CD4-positive, CD25-positive, alpha-beta regulatory T cell (primary cell): Measurements from ENCODE around the gene MACROD2. TPM values are rescaled to one million over a fixed set of nuclear protein-coding genes. Genes with fewer than 3 reads are reported as not detected.

ENCODE experiments used
- ATAC-seq, 2 donors: fragments of 150-1000 bp; cut with Tn5 transposase; one replicate each; pipeline ENCODE4 v1.10.0; 2021; ENCODE audit warnings: low read depth in 2 of 2, moderate number of reproducible peaks in 2 of 2, moderate library complexity in 1 of 2
- DNase-seq, 3 donors: peaks; one replicate each; pipeline versions ENCODE4 v3.0.0 to v3.0.0-alpha.2; 2012 to 2022; ENCODE audit warnings: mixed read lengths in 1 of 3
- H3K27ac ChIP-seq: one replicate; pipeline ENCODE4 v1.7.0; 2013; ENCODE audit warnings: mild to moderate bottlenecking, low read length; ENCODE audit not compliant: insufficient read depth, poor library complexity, severe bottlenecking
- H3K27me3 ChIP-seq: one replicate; pipeline ENCODE4 v1.7.0; 2013; ENCODE audit warnings: low read length; ENCODE audit not compliant: control insufficient read depth, insufficient read depth
- H3K36me3 ChIP-seq: one replicate; pipeline ENCODE4 v1.7.0; 2013; ENCODE audit warnings: mild to moderate bottlenecking, low read length, moderate library complexity; ENCODE audit not compliant: control insufficient read depth, insufficient read depth
- H3K4me1 ChIP-seq: 2 replicates; pipeline ENCODE4 v1.7.0; 2013; ENCODE audit warnings: mild to moderate bottlenecking, low read length; ENCODE audit not compliant: insufficient read depth, control insufficient read depth, poor library complexity, severe bottlenecking
- H3K4me3 ChIP-seq: one replicate; pipeline ENCODE4 v1.7.0; 2013; ENCODE audit warnings: low read depth, mild to moderate bottlenecking, low read length, moderate library complexity
- H3K9me3 ChIP-seq, 2 experiments: 1 replicate in 1 of 2; 2 replicates in 1 of 2; pipeline ENCODE4 v1.7.0; 2013; ENCODE audit warnings: low read length in 2 of 2, mild to moderate bottlenecking in 1 of 2, moderate library complexity in 1 of 2; ENCODE audit not compliant: control insufficient read depth in 2 of 2
- H3K27ac Mint-ChIP-seq, 3 donors: one replicate each; pipeline ENCODE4 v1.8.0; 2020 to 2022; ENCODE audit warnings: mild to moderate bottlenecking in 3 of 3, mixed read lengths in 3 of 3, moderate library complexity in 2 of 3
- H3K27me3 Mint-ChIP-seq: one replicate; pipeline ENCODE4 v1.8.0; 2022; ENCODE audit warnings: mild to moderate bottlenecking, mixed read lengths
- H3K36me3 Mint-ChIP-seq: one replicate; pipeline ENCODE4 v1.8.0; 2020; ENCODE audit warnings: mixed read lengths
- H3K4me1 Mint-ChIP-seq, 4 donors: one replicate each; pipeline ENCODE4 v1.8.0; 2020 to 2022; ENCODE audit warnings: mixed read lengths in 4 of 4, mild to moderate bottlenecking in 1 of 4
- H3K4me3 Mint-ChIP-seq, 4 donors: one replicate each; pipeline ENCODE4 v1.8.0; 2020 to 2022; ENCODE audit warnings: mild to moderate bottlenecking in 4 of 4, mixed read lengths in 4 of 4, moderate library complexity in 3 of 4
- H3K9me3 Mint-ChIP-seq, 7 donors: one replicate each; pipeline ENCODE4 v1.8.0; 2020 to 2022; ENCODE audit warnings: mixed read lengths in 7 of 7, mild to moderate bottlenecking in 3 of 7, moderate library complexity in 2 of 7
- polyA plus RNA-seq, 4 donors: library from polyadenylated mRNA; unstranded; fragments of 300-500 nt; fragmentation: Illumina TruSeq; gene quantifications; one replicate each; pipeline ENCODE4 v1.2.3, GENCODE V29; 2021
- total RNA-seq: library from RNA; stranded (reverse); gene quantifications from one replicate; pipeline ENCODE4 v1.2.3, GENCODE V29; 2022

MACROD2 gene
- total and polyA plus RNA-seq, 5 donors from 2014 or later = 1.4 TPM; not detected in 4

DNA sequence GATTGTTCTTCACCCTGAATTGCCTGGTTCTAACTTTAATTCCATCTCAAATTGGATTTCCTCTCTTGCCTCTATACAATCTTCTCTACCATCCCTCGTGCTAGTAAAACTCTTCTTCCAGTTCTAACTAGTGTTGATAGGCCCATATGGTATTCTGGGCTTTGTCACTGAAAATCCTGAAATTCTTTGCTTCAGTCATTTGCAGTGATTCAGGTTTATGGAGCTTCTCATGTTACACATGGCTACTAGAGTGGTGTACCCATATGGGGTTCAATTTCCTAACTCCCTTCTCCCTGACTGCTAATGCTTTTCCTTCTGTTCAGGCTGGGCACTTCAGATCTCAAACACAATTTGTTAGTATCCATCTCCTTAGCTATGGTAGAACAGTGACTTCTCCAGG is 1621.3 kb downstream of the MACROD2 start:
- Histone ChIP-seq H3K4me3 (no peak overlapping the region), H3K9me3 (no peaks in the 10 kb centered on the region), H3K27ac (no peak overlapping the region), H3K4me1 (no peaks in the 10 kb centered on the region), H3K27me3 (no peaks in the 10 kb centered on the region), H3K36me3 (no peaks in the 10 kb centered on the region)
- no peaks in the 10 kb centered on the region for H3K27me3 Mint-ChIP-seq
- DNase-seq (no peak), ATAC-seq (no peak)
- H3K27ac Mint-ChIP-seq = no peak overlapping the region
- peaks cover 0 to 37% (median 6%) of the 10 kb centered on the region in 7 donors for H3K9me3 Mint-ChIP-seq
- no peak overlapping the region for H3K4me3 Mint-ChIP-seq
- no peaks in the 10 kb centered on the region for H3K4me1 Mint-ChIP-seq
- H3K36me3 Mint-ChIP-seq = no peaks in the 10 kb centered on the region

GRCh38 chr20:15618110-15618509 is 1622.8 kb downstream of the MACROD2 start:
- Histone ChIP-seq H3K27me3 (no peaks in the 10 kb centered on the region), H3K27ac (no peak overlapping the region), H3K36me3 (no peaks in the 10 kb centered on the region), H3K4me1 (no peaks in the 10 kb centered on the region), H3K9me3 (no peaks in the 10 kb centered on the region), H3K4me3 (no peak overlapping the region)
- peaks cover 2 to 32% (median 6%) of the 10 kb centered on the region in 7 donors for H3K9me3 Mint-ChIP-seq
- ATAC-seq (no peak), DNase-seq (no peak)
- H3K36me3 Mint-ChIP-seq = no peaks in the 10 kb centered on the region
- no peaks in the 10 kb centered on the region for H3K27me3 Mint-ChIP-seq
- no peak overlapping the region for H3K4me3 Mint-ChIP-seq
- no peak overlapping the region for H3K27ac Mint-ChIP-seq
- no peaks in the 10 kb centered on the region for H3K4me1 Mint-ChIP-seq

GRCh38 chr20:15618912-15619311 is 1623.6 kb downstream of the MACROD2 start:
- Mint-ChIP-seq H3K27me3 (no peaks in the 10 kb centered on the region), H3K9me3 (peaks cover 2 to 32% (median 6%) of the 10 kb centered on the region in 7 donors), H3K4me3 (no peak overlapping the region), H3K36me3 (no peaks in the 10 kb centered on the region), H3K4me1 (no peaks in the 10 kb centered on the region), H3K27ac (no peak overlapping the region)
- Histone ChIP-seq H3K9me3 (no peaks in the 10 kb centered on the region), H3K4me3 (no peak overlapping the region), H3K27ac (no peak overlapping the region), H3K36me3 (no peaks in the 10 kb centered on the region), H3K27me3 (no peaks in the 10 kb centered on the region), H3K4me1 (no peaks in the 10 kb centered on the region)
- DNase-seq = no peak
- no peak for ATAC-seq

DNA sequence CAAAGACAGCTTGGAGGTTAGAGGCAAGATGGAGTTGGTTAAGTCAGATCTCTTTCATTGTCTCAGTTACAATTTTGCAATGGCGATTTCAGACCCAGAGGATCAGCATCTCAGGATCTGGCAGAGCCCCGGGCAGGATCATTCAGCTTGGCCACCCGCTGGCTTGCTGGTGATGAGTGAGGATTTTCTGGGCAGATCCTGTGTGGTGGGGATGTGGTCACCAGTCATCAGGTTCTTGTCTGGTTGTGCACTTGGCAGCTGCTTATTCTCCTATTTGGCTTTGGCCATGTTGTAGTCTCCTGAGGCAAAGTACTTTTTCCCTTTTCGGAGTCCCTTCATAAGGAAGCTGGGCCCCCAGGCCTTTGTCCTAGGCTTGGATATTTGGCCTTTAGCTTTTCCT is 1624.0 kb downstream of the MACROD2 start:
- Mint-ChIP-seq H3K27me3 (no peaks in the 10 kb centered on the region), H3K4me3 (no peak overlapping the region)
- no peak for DNase-seq

DNA sequence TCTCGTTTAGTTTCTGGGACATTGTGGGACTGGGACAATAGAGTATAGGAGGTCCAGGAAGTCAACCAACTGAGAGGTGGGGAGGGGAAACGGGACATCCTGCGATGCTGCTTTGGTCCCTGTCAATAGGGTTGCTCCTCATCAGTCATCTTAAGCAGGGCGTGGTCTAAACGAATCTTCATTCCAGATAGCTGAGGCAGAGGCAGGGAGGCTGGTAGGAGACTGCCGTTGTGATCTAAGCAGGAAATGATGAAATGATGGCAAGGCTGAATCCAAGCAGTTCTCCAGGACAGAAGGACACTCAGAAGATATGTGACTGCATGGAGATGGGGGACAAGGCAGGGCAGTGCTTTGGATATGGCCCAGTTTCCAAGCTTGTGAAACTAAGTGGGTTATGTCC is 1624.5 kb downstream of the MACROD2 start:
- Mint-ChIP-seq H3K27me3 (no peaks in the 10 kb centered on the region), H3K36me3 (no peaks in the 10 kb centered on the region), H3K4me3 (no peak overlapping the region), H3K27ac (no peak overlapping the region), H3K4me1 (no peaks in the 10 kb centered on the region), H3K9me3 (peaks cover 2 to 26% (median 6%) of the 10 kb centered on the region in 7 donors)
- ATAC-seq = no peak
- H3K36me3 ChIP-seq = no peaks in the 10 kb centered on the region
- no peak overlapping the region for H3K4me3 ChIP-seq
- no peak overlapping the region for H3K27ac ChIP-seq
- no peak for DNase-seq
- H3K9me3 ChIP-seq = no peaks in the 10 kb centered on the region
- H3K27me3 ChIP-seq = no peaks in the 10 kb centered on the region
- H3K4me1 ChIP-seq = no peaks in the 10 kb centered on the region

More for the DNA sequence above, 1624.0 kb downstream of the MACROD2 start:
- H3K4me1 Mint-ChIP-seq = no peaks in the 10 kb centered on the region
- no peaks in the 10 kb centered on the region for H3K27me3 ChIP-seq
- no peak for ATAC-seq
- no peak overlapping the region for H3K4me3 ChIP-seq
- no peaks in the 10 kb centered on the region for H3K36me3 Mint-ChIP-seq
- H3K36me3 ChIP-seq = no peaks in the 10 kb centered on the region
- H3K27ac ChIP-seq = no peak overlapping the region
- H3K9me3 ChIP-seq = no peaks in the 10 kb centered on the region
- H3K4me1 ChIP-seq = no peaks in the 10 kb centered on the region
- peaks cover 2 to 31% (median 6%) of the 10 kb centered on the region in 7 donors for H3K9me3 Mint-ChIP-seq
- H3K27ac Mint-ChIP-seq = no peak overlapping the region

GRCh38 chr20:15622368-15622767 is 1627.1 kb downstream of the MACROD2 start:
- Histone ChIP-seq H3K9me3 (peaks cover 0 to 2% of the 10 kb centered on the region in 2 experiments), H3K27me3 (no peaks in the 10 kb centered on the region), H3K4me1 (no peaks in the 10 kb centered on the region), H3K36me3 (no peaks in the 10 kb centered on the region), H3K27ac (no peak overlapping the region), H3K4me3 (no peak overlapping the region)
- Mint-ChIP-seq H3K27me3 (no peaks in the 10 kb centered on the region), H3K9me3 (peaks cover 3 to 19% (median 7%) of the 10 kb centered on the region in 7 donors), H3K27ac (no peak overlapping the region), H3K36me3 (no peaks in the 10 kb centered on the region), H3K4me1 (no peaks in the 10 kb centered on the region), H3K4me3 (no peak overlapping the region)
- DNase-seq (no peak), ATAC-seq (no peak)

GRCh38 chr20:15623215-15623614 is 1627.9 kb downstream of the MACROD2 start:
- H3K4me3 Mint-ChIP-seq = no peak overlapping the region
- Histone ChIP-seq H3K4me3 (no peak overlapping the region), H3K9me3 (peaks cover 0 to 2% of the 10 kb centered on the region in 2 experiments), H3K4me1 (no peaks in the 10 kb centered on the region), H3K27ac (no peak overlapping the region), H3K27me3 (no peaks in the 10 kb centered on the region), H3K36me3 (no peaks in the 10 kb centered on the region)
- DNase-seq (no peak), ATAC-seq (no peak)
- H3K9me3 Mint-ChIP-seq = peaks cover 0 to 19% (median 7%) of the 10 kb centered on the region in 7 donors
- H3K27ac Mint-ChIP-seq = no peak overlapping the region
- H3K36me3 Mint-ChIP-seq = no peaks in the 10 kb centered on the region
- no peaks in the 10 kb centered on the region for H3K4me1 Mint-ChIP-seq
- H3K27me3 Mint-ChIP-seq = no peaks in the 10 kb centered on the region

GRCh38 chr20:15625981-15626380 is 1630.7 kb downstream of the MACROD2 start:
- Mint-ChIP-seq H3K4me1 (no peaks in the 10 kb centered on the region), H3K9me3 (peaks cover 0 to 24% (median 7%) of the 10 kb centered on the region in 7 donors), H3K27ac (no peak overlapping the region), H3K36me3 (no peaks in the 10 kb centered on the region), H3K27me3 (no peaks in the 10 kb centered on the region), H3K4me3 (no peak overlapping the region)
- no peak overlapping the region for H3K27ac ChIP-seq
- H3K4me3 ChIP-seq = no peak overlapping the region
- no peak for ATAC-seq
- no peak for DNase-seq
- H3K27me3 ChIP-seq = no peaks in the 10 kb centered on the region
- H3K9me3 ChIP-seq = peaks cover 0 to 2% of the 10 kb centered on the region in 2 experiments
- no peaks in the 10 kb centered on the region for H3K36me3 ChIP-seq
- no peaks in the 10 kb centered on the region for H3K4me1 ChIP-seq
